ENCODE data around the gene CLBA1.
A peak's percentile ranks its signal among the peaks of the same experiment; 100 is the strongest.

Gene CLBA1

DNA sequence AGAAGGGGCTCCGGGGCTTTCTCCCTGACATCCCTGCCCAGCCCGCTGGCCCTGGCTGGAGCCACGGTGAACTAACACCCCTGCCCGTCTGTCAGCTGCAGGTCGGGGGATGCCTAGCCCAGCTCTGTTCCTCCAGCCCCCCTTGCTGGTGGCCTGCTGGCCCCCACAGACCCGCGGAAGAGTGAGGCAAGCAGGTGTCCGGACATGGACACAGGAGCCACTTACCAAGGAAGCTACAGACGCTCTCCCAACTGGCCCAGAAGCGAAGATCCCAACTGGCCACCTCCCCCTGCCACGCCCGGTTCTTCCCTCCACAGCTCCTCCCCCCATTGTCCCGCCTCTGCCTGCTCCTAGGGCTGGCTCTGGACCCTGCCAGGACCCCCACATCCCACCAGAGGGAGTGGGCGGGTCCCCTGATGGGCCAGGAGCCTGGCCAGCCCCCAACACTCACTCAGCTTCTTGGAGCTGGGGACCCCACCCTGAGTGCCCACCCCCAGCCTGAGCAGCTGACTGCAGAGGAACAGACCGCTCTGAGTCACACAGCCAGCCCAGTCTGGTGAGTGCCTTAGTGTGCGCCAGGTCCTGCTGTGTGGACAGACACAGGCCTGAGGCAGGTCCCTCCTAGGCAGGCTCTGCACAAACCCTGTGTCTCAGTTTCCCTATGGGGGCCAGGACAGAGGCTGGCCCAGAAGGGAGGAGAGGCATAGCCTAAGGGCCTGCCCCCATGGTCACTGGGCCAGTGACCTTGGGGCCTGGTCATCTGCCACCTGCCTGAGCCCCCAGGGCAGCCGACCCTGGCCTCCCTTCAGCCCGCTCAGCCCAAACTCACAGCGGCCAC is 15.1 kb upstream of the CLBA1 start:
- no peak for DNase-seq

DNA sequence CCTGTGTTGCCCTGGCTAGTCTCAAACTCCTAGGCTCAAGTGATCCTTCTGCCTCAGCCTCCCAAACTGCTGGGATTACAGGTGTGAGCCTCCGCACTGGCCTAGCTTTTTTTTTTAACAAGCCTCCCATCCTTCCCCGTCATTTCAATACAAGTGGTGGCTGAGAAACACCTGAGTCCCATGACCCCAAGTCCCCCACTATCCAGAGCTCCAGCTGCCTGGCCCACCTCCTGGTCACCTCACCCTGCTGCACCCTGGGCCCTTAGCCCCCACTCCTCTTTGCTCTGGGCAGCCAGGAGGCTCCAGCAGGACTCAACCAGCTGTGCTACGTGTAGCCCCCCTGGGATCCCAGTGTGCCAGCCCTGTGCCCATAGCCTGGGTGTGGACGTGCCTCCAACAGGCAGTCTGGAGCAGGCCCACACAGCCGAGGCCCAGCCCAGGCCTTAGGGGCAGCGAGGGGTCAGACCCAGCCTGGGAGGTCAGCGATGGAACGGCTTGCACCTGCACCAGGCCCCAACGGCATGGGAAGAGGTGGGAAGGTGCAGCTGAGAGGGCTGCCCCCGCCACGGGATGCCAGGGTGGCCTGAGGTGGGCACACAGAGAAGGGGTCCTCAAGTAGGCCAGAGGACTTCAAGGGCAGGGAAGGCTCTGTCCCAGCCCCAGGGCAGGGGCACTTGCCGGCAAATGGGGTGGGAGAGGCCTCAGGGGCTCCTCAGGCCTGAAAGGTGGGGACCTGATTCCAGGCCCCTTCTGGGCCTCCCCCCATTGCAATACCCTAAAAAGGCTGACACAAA is 13.9 kb upstream of the CLBA1 start:
- DNase-seq = no peak

- DNase-seq = no peak
These were observed 13.1 kb upstream of the CLBA1 start for GRCh38 chr14:104972301-104973134.

GRCh38 chr14:104973135-104973384 is 12.5 kb upstream of the CLBA1 start:
- no peak for DNase-seq

- no peak for DNase-seq
These were observed 12.0 kb upstream of the CLBA1 start for GRCh38 chr14:104973385-104974145.

GRCh38 chr14:104974146-104974541 is 11.4 kb upstream of the CLBA1 start:
- no peak for DNase-seq

- no peak for DNase-seq
These were observed 10.8 kb upstream of the CLBA1 start for GRCh38 chr14:104974665-104975390.

DNA sequence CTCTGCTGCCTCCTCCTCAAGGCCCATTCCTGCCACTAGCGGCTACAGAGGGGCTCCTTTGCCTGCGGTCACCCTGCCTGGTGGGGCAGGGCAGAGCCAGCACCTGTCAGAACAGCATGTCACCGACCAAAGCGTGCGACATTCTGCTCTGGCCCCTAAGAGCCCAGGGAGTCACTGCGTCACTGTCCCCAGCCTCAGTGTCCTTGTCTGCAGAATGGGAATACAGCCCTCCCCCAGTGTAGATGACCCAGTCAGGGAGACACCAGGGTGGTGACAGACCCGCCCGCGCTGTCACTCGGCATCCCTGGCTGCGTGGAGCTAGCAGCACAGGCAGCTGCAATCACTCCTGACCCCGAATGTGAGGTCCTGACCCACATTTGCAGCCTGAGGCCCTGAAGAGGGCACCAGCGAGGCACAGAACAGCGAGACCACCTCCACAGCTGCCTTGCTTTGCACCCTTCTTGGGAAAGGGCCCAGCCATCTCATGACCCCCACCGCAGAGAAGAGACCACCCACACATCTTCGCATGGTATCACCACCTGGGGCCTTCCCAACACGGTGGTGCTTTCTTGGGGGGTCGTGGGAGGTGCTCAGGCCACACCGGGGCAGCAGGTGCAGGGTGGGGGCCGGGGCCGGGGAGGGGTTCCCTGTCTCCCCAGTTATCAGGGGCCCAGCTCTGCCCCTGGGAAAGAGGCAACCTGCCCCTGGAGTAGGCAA is 9.9 kb upstream of the CLBA1 start:
- DNase-seq = no peak

DNA sequence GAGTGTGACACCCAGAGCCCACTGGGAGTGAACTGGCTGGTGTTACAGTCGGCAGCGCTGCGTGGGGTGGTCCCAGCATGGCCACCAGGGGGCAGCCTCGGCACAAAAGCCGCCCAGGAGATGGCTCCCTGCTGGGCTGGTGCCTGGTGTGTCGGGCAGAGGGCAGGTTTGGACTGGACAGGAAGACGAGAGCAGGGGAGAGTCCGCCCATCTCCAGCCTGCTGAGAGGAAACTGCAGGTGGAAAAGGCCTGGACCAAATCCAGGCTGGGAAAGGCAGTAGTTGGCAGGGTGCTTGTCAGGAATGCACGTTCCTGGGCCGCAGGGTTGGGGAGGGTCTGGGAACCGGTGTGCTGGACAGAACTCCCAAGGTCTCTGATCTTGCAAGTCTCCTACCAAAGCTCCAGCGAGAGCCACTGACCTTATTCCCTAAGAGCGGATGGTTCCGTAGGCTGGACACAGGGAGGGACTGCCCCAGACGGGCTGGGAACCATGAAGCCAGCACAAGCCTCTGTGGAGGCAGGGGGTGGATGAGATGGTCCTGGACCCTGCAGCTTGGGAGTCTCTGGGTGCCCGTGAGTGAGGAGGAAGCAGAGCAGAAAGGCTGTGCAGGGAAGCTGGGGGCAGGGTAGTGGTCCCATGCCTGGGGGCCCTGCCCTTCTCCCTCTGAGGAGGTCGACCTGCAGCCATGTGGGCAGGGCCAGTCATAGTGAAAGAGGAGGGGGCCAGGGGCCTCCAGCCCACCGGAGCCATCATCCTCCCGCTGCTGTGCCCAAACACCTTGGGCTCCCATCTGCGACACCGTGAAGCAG is 9.2 kb upstream of the CLBA1 start:
- DNase-seq = peak; percentile 85

DNA sequence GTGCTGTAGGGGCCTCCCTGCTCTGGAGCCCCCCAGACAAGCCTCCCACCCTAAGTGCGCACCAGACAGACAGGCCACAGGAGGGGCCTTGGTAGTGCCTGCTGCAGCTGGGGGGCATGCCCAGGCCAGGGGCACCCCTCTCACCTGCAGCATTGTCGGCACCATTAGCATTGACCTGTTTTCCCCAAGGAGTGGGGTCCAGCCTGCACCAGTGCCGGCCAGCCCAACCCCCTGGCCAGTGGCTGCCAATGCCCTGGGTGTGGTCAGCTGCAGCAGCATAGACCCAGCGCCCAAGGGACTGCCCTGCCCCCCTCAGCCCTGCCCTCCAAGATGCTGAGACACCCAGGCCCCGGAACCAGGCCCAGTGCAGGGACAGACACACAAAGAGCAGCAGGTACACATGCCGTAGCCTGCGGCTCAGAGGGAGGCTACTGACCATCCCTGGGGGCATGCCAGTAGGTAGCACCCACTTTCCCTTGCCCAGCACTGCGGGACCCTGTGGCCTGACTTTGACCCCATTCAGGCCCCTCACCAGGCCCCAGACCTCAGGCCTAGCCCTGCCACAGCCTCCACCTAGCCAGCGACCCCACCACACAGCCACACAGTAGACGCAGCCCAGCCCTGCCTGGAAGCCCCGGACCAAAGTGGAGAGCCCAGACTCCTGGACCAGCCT is 8.4 kb upstream of the CLBA1 start:
- no peak for DNase-seq

DNA sequence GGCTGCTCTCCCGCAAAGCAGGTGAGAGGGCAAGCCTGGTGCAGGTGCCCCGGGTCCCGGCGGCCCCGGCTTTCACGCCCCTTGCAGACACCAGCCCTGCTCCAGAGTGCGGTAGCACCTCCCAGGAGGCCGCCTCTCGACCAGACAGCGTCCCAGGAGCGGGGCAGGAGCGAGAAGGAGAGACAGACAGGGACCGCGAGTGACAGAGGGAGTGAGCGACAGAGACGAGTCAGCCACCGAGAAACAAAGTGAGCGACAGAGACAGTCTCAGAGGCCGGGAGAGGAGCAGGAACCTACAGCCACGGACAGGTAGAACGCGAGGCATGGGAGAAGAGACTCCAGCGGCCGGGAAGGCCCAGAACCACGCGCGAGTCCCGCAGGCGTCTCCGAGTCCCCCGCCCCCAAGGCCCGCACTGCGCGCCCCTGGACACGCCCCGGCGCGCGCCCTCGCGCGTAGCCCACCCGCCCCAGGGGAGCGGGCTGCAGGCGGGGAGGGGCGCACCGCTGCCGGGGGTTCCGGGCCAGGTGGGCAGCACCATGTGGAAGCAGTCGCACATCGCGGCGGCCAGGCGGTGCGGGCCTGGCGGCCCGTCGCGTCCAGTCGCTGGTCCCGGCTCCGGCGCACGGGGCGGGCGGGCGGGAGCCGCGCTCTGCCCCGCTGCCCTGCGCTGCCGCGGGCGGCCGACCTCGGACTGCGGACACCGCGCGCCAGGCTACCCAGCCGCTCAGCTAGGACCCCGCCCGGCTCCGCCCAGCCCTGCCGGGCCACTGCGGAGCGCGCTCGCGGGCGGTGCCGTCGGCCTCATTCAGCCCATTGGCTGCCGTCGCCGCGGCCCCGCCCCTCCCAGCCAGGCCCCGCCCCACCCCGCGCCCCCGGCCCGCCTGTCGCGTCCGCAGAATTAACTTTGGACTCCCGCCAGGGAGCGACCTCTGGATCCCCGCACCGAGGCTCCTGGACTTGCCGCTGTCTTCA is 7.6 kb upstream of the CLBA1 start, which contains the start of gene AHNAK2:
Gene AHNAK2 (minus strand): TSS at position 694 of the 973 bp plus-strand sequence. CDS start 137 bp downstream, at position 557.
- DNase-seq = peak; percentile 67

GRCh38 chr14:104978746-104979691 is 6.6 kb upstream of the CLBA1 start:
- DNase-seq = no peak

DNA sequence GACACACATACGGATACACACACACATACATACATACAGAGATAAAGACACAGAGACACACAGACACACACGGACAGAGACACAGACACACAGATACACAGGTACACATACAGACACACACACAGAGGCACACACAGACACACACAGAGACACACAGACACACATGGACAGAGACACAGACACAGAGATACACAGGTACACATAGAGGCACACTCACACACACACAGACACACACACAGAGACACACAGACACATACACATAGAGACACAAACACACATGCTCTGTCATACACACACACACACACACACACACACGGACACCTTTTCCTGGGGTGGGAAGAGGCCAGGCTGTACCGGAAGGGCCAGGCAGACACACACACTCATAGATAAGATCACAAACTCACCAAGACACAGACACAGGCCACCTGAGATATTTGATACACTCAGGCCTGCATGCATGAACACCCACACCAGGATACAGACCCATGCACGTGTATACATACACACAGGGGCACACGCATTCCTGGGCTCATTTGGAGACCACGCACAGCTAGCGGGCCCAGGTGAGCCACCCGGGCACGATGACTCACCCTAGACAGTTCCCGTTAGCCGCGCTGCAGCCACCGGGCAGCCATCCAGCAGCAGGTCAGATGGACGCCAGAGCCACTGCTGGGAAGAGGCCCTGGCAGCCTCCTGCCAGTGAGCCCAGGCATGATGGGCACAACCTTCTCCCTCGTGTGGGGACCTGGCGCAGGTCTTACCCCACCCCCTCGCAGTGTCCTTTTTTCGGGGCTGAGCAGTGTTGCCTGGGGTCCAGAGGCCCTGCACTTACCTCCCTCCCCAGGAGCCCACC is 5.6 kb upstream of the CLBA1 start:
- DNase-seq = no peak

- no peak for DNase-seq
These were observed 4.7 kb upstream of the CLBA1 start for GRCh38 chr14:104980611-104981531.
